GM12878 (cell line): ENCODE results near the gene ARAF. TPM values are rescaled to one million over a fixed set of nuclear protein-coding genes. Genes with fewer than 3 reads are reported as not detected.

Source experiments
- ATAC-seq: fragments of 200-7000 bp; cut with Tn5 transposase; 3 replicates; pipeline ENCODE4 v1.9.1; 2020; ENCODE audit warnings: mild to moderate bottlenecking, moderate library complexity
- BruUV-seq: library from RNA; stranded (reverse); fragments of 400-500 nt; replicated peaks from 2 replicates; lab custom pipeline; 2021; lab: Mats Ljungman, UMichigan
- CTCF ChIA-PET: fragments of 300-600 bp; sonication (Branson Sonifier 250); formaldehyde crosslinking; extraction: SDS; loops from one replicate; lab custom pipeline; 2021; ENCODE audit warnings: inconsistent platforms; lab: Yijun Ruan, JAX
- POLR2A ChIA-PET: fragments of 350-600 bp; formaldehyde crosslinking; extraction: SDS; loops from one replicate; lab custom pipeline; 2021; ENCODE audit warnings: inconsistent platforms; lab: Charles Lee
- RAD21 ChIA-PET: fragments of 300-600 bp; sonication (Branson Sonifier 250); formaldehyde crosslinking; loops from one replicate; lab custom pipeline; 2023; ENCODE audit warnings: antibody characterized with exemption; ENCODE audit not compliant: unreplicated experiment; lab: Charles Lee
- SMC1A ChIA-PET: fragments of 300-600 bp; sonication (Branson Sonifier 250); formaldehyde crosslinking; loops from one replicate; lab custom pipeline; 2023; ENCODE audit not compliant: unreplicated experiment, uncharacterized antibody; lab: Charles Lee
- DNase-seq: peaks from one replicate; pipeline ENCODE4 v3.0.0-alpha.2; 2011; ENCODE audit warnings: low read depth, low spot score
- FAIRE-seq: peaks from 3 replicates; lab custom pipeline; 2011; peaks lifted over from hg19 to GRCh38; lab: Jason Lieb, UNC
- H2AFZ ChIP-seq: 2 replicates; pipeline ENCODE4 v1.6.0; 2011; ENCODE audit warnings: low read depth, low read length, control low read depth; ENCODE audit not compliant: control insufficient read depth
- H3K27ac ChIP-seq: 2 replicates; pipeline ENCODE4 v1.5.1; 2011; ENCODE audit warnings: control low read depth; ENCODE audit not compliant: control insufficient read depth, insufficient read depth
- H3K27me3 ChIP-seq, 2 experiments: replicated peaks in 1 of 2; 2 replicates each; pipeline versions ENCODE4 v1.6.0 to v1.6.1; 2011; ENCODE audit warnings: low read length in 1 of 2; ENCODE audit not compliant: control insufficient read depth in 2 of 2, insufficient read depth in 2 of 2
- H3K36me3 ChIP-seq, 2 experiments: 2 replicates each; pipeline ENCODE4 v1.5.1; 2011; ENCODE audit warnings: low read length in 1 of 2; ENCODE audit not compliant: control insufficient read depth in 2 of 2, insufficient read depth in 2 of 2
- H3K4me1 ChIP-seq: 2 replicates; pipeline ENCODE4 v1.6.1; 2011; ENCODE audit warnings: mild to moderate bottlenecking, low read length, moderate library complexity, mixed read lengths; ENCODE audit not compliant: control insufficient read depth, insufficient read depth
- H3K4me2 ChIP-seq: 2 replicates; pipeline ENCODE4 v1.6.0; 2011; ENCODE audit warnings: control low read depth; ENCODE audit not compliant: control insufficient read depth, insufficient read depth
- H3K4me3 ChIP-seq: fragments of 200-600 bp; sonication (generic); 2 replicates; pipeline ENCODE4 v1.5.1; 2016
- H3K79me2 ChIP-seq: 2 replicates; pipeline ENCODE4 v1.6.0; 2011; ENCODE audit warnings: low read length; ENCODE audit not compliant: control insufficient read depth, insufficient read depth
- H3K9ac ChIP-seq: 2 replicates; pipeline ENCODE4 v1.8.0; 2011; ENCODE audit warnings: low read length, control low read depth, mixed read lengths; ENCODE audit not compliant: control insufficient read depth, insufficient read depth
- H3K9me3 ChIP-seq: replicated peaks from 3 replicates; pipeline ENCODE4 v1.5.1; 2011; ENCODE audit warnings: mild to moderate bottlenecking, low read length; ENCODE audit not compliant: control insufficient read depth, insufficient read depth
- H4K20me1 ChIP-seq: 2 replicates; pipeline ENCODE4 v1.6.0; 2011; ENCODE audit not compliant: control insufficient read depth, insufficient read depth
- BHLHE40 ChIP-seq, 2 experiments: fragments of 450-650 bp in 1 of 2; IDR thresholded peaks; 2 replicates each; pipeline ENCODE4 v1.6.1; 2011 to 2017; ENCODE audit warnings: low read depth in 2 of 2, borderline replicate concordance in 1 of 2, improper control_type of control experiment in 1 of 2, low read length in 1 of 2, mild to moderate bottlenecking in 1 of 2
- CBFB ChIP-seq: IDR thresholded peaks from 2 replicates; pipeline ENCODE4 v1.6.1; 2016; ENCODE audit warnings: antibody characterized with exemption, low read depth
- CBX5 ChIP-seq: sonication (generic); IDR thresholded peaks from 2 replicates; pipeline ENCODE4 v1.6.1; 2016; ENCODE audit warnings: low read depth, moderate library complexity, mild to moderate bottlenecking, inconsistent platforms
- CREB1 ChIP-seq: IDR thresholded peaks from 2 replicates; pipeline ENCODE4 v1.6.1; 2012; ENCODE audit warnings: low read depth, mild to moderate bottlenecking, inconsistent platforms
- HCFC1 ChIP-seq: fragments of 150-350 bp; IDR thresholded peaks from 2 replicates; pipeline ENCODE4 v1.6.1; 2014; ENCODE audit warnings: low read length
- IKZF1 ChIP-seq: fragments of 450-650 bp; conservative IDR thresholded peaks from 2 replicates; pipeline ENCODE4 v1.6.1; 2017; ENCODE audit warnings: antibody characterized with exemption, mild to moderate bottlenecking
- NR2F1 ChIP-seq: fragments of 450-650 bp; conservative IDR thresholded peaks from 2 replicates; pipeline ENCODE4 v1.6.1; 2017; ENCODE audit warnings: mild to moderate bottlenecking
- RAD21 ChIP-seq: IDR thresholded peaks from 2 replicates; pipeline ENCODE4 v1.6.1; 2011; ENCODE audit warnings: mild to moderate bottlenecking, low read depth, low read length, moderate library complexity; ENCODE audit not compliant: insufficient read depth
- SMARCA5 ChIP-seq: fragments of 450-650 bp; IDR thresholded peaks from 2 replicates; pipeline ENCODE4 v1.6.1; 2017; ENCODE audit warnings: mild to moderate bottlenecking
- SMC3 ChIP-seq: IDR thresholded peaks from 2 replicates; pipeline ENCODE4 v1.6.1; 2011; ENCODE audit warnings: low read length, improper control_type of control experiment, borderline replicate concordance
- TBL1XR1 ChIP-seq: IDR thresholded peaks from 2 replicates; pipeline ENCODE4 v1.6.1; 2012; ENCODE audit warnings: low read depth, low read length, improper control_type of control experiment
- YY1 ChIP-seq: IDR thresholded peaks from 2 replicates; pipeline ENCODE4 v1.6.1; 2011; ENCODE audit warnings: low read depth, mild to moderate bottlenecking, low read length
- whole genome bisulfite sequencing: methylation state at CpG from one replicate; pipeline ENCODE4 v1.1.6; 2016; ENCODE audit warnings: low lambda C conversion rate; ENCODE audit not compliant: insufficient replicate concordance, insufficient coverage; ENCODE audit errors: missing lambda C conversion rate; 5-methylcytosine and 5-hydroxymethylcytosine counted together
- in situ Hi-C: fragments of 300-500 bp; cut with MboI; formaldehyde crosslinking; loops from 9 replicates; pipeline ENCODE4 v1.14.3; 2018; ENCODE audit warnings: mixed read lengths
- intact Hi-C: fragments of 100-400 bp; cut with micrococcal nuclease; formaldehyde crosslinking; loops from one replicate; pipeline ENCODE4 v1.14.2; 2022; ENCODE audit not compliant: unreplicated experiment
- polyA plus RNA-seq, 11 experiments: library from polyadenylated mRNA; depleted of rRNA in 4 of 11; unstranded in 6 of 11; stranded (reverse) in 5 of 11; fragments of >200 nt; fragmentation: Nextera tagmentation in 4 of 11; fragmentation: Illumina TruSeq in 1 of 11; extraction: Ambion mirVana in 4 of 11; extraction: Trizol in 1 of 11; gene quantifications; 1 replicate in 1 of 11; 2 replicates in 10 of 11; pipeline versions ENCODE4 v1.2.1 to v1.2.3, GENCODE V29; 2011 to 2016; ENCODE audit warnings: inconsistent platforms in 2 of 11, missing spikeins in 2 of 11, low read depth in 1 of 11
- total RNA-seq, 4 experiments: library from RNA; depleted of rRNA in 3 of 4; stranded (reverse); fragments of >200 nt in 3 of 4; fragmentation: Illumina TruSeq in 1 of 4; extraction: Trizol in 1 of 4; gene quantifications; 2 replicates each; pipeline versions ENCODE4 v1.2.1 to v1.2.3, GENCODE V29; 2013 to 2021
- TF ChIP-seq, protein P1 (sequence below): IDR thresholded peaks from 2 replicates; pipeline ENCODE4 v1.6.1; 2011; ENCODE audit warnings: mild to moderate bottlenecking, low read depth, low read length, moderate library complexity; ENCODE audit not compliant: insufficient replicate concordance
- TF ChIP-seq, protein P2 (sequence below): IDR thresholded peaks from 2 replicates; pipeline ENCODE4 v1.6.1; 2012; ENCODE audit warnings: low read length, inconsistent platforms
- TF ChIP-seq, protein P3 (sequence below): fragments of 450-650 bp; IDR thresholded peaks from 2 replicates; pipeline ENCODE4 v1.6.1; 2017; ENCODE audit warnings: mild to moderate bottlenecking
- TF ChIP-seq, protein P4 (sequence below), 3 experiments: IDR thresholded peaks in 2 of 3; conservative IDR thresholded peaks in 1 of 3; 2 replicates each; pipeline ENCODE4 v1.5.1; 2011; ENCODE audit warnings: low read depth in 3 of 3, low read length in 3 of 3, mild to moderate bottlenecking in 3 of 3, control low read depth in 2 of 3, moderate library complexity in 2 of 3, inconsistent platforms in 1 of 3, mixed read lengths in 1 of 3; ENCODE audit not compliant: control insufficient read depth in 2 of 3, insufficient read depth in 1 of 3; ENCODE audit errors: extremely low read depth in 1 of 3

ARAF gene
- total and polyA plus RNA-seq, 10 of the 15 experiments (the other 5 are each of a cell fraction or from before 2014, with no cell fraction given), result 5.0 to 79.2 (median 39.1) TPM

DNA sequence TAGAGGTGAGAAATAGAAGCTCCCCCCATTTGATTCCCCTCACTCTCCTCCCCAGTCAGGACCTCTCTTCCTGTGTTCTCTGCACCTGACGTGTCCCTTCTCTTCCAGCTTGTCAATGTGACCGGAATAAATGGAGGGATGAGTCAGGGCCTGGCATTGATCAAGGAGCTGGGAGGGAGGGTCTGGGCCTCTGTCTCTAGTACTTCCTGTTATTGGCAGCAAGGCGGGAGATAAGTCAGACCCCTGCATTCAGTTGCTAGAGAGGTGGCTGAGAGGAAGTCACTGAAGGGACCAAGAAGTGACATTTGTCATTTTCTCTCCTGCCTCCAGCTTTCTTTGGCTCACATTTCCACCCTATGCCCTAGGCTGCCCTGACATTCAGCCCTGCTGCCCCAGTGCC is 42.9 kb upstream of the ARAF start (continued):
- TF ChIP-seq, protein P1, sequence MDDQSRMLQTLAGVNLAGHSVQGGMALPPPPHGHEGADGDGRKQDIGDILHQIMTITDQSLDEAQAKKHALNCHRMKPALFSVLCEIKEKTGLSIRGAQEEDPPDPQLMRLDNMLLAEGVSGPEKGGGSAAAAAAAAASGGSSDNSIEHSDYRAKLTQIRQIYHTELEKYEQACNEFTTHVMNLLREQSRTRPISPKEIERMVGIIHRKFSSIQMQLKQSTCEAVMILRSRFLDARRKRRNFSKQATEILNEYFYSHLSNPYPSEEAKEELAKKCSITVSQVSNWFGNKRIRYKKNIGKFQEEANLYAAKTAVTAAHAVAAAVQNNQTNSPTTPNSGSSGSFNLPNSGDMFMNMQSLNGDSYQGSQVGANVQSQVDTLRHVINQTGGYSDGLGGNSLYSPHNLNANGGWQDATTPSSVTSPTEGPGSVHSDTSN, result no peak
- TF ChIP-seq, protein P2, sequence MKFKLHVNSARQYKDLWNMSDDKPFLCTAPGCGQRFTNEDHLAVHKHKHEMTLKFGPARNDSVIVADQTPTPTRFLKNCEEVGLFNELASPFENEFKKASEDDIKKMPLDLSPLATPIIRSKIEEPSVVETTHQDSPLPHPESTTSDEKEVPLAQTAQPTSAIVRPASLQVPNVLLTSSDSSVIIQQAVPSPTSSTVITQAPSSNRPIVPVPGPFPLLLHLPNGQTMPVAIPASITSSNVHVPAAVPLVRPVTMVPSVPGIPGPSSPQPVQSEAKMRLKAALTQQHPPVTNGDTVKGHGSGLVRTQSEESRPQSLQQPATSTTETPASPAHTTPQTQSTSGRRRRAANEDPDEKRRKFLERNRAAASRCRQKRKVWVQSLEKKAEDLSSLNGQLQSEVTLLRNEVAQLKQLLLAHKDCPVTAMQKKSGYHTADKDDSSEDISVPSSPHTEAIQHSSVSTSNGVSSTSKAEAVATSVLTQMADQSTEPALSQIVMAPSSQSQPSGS, result no peak
- TF ChIP-seq CBFB (no peak), CBX5 (no peak), TBL1XR1 (no peak)

DNA sequence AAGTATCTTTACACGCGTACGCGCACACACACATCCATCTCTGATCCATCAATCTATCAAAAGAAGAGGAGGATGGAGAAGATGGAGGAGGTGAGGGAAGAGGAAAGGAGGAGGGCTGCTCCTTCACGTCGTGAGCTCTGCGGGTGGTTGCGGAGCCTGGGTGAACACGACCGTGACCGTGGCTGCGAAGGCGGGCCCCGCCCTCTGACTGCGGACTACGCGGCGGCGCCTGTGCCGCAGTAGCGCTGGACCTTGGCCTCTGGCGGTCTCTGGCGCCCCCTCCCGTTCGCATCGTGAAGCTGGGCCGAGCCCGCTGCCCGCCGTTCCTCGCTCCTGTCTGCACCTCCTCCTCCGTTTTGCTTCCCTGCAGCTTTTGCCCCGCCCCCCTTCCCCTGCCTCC is 37.7 kb upstream of the ARAF start:
- peak overlapping the region; percentile 50 for H3K4me3 ChIP-seq
- WGBS, result 42% methylated on average over 26 of the region's 33 CpGs
- H3K9ac ChIP-seq, result no peak overlapping the region
- H3K4me1 ChIP-seq, result no peaks in the 10 kb centered on the region
- intact Hi-C loops, result loop anchor here (1.0 to 5.0 kb wide), 2 partner anchors 26 to 141 kb away; no protein-coding TSS in a partner anchor
- no peaks in the 10 kb centered on the region for H3K36me3 ChIP-seq
- DNase-seq (no peak), FAIRE-seq (peak; percentile 57), ATAC-seq (peak; percentile 99)
- BruUV-seq, result no TSS peak
- ChIA-PET RAD21 (interaction anchor here (0.6 to 2.1 kb wide), 13 partner anchors 8 to 332 kb away, joined by 3 to 25 read pairs (median 4); no protein-coding TSS in a partner anchor), POLR2A (interaction anchor here (0.8 kb wide), 1 partner anchor 10 kb away, joined by 4 read pairs; no protein-coding TSS in a partner anchor), CTCF (interaction anchor here (0.7 to 12.6 kb wide), 16 partner anchors 10 to 430 kb away, joined by 3 to 178 read pairs (median 4); partner anchors contain the start of gene ZNF41), SMC1A (interaction anchor here (1.0 to 5.8 kb wide), 6 partner anchors 17 to 492 kb away, joined by 3 to 52 read pairs (median 4); no protein-coding TSS in a partner anchor)
- no peaks in the 10 kb centered on the region for H3K79me2 ChIP-seq
- no peaks in the 10 kb centered on the region for H4K20me1 ChIP-seq
- no peaks in the 10 kb centered on the region for H3K27me3 ChIP-seq
- in situ Hi-C loops, result loop anchor here (5.0 kb wide), 1 partner anchor 326 kb away; no protein-coding TSS in a partner anchor
- H2AFZ ChIP-seq, result no peak overlapping the region; the same call in none of the 2 replicates
- no peaks in the 10 kb centered on the region; the same call in 2 of the 3 replicates for H3K9me3 ChIP-seq
- H3K4me2 ChIP-seq, result peak overlapping the region; percentile 93
- peak overlapping the region; percentile 10; the same call in 1 of the 2 replicates for H3K27ac ChIP-seq
- TF ChIP-seq HCFC1 (no peak), SMARCA5 (peak; percentile 69; the same call in 1 of the 2 replicates), SMC3 (peak; percentile 77), BHLHE40 (IDR thresholded peaks at IDR 0.05; ENCODE audit: borderline replicate concordance in 1 of 2, low read depth in 2 of 2, low read length in 1 of 2) (peak; percentile 46 to 70; a peak in 2 of 4 replicates), RAD21 (peak; percentile 72), CREB1 (0 out of 2 replicates have a peak, but pooled peaks have one; percentile 17), IKZF1 (0 out of 2 replicates have a peak, but pooled peaks have one; percentile 20), YY1 (peak; percentile 61), NR2F1 (no peak)
- TF ChIP-seq, protein P3, sequence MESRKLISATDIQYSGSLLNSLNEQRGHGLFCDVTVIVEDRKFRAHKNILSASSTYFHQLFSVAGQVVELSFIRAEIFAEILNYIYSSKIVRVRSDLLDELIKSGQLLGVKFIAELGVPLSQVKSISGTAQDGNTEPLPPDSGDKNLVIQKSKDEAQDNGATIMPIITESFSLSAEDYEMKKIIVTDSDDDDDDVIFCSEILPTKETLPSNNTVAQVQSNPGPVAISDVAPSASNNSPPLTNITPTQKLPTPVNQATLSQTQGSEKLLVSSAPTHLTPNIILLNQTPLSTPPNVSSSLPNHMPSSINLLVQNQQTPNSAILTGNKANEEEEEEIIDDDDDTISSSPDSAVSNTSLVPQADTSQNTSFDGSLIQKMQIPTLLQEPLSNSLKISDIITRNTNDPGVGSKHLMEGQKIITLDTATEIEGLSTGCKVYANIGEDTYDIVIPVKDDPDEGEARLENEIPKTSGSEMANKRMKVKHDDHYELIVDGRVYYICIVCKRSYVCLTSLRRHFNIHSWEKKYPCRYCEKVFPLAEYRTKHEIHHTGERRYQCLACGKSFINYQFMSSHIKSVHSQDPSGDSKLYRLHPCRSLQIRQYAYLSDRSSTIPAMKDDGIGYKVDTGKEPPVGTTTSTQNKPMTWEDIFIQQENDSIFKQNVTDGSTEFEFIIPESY, result peak; percentile 52; the same call in 1 of the 2 replicates
- TF ChIP-seq, protein P4, sequence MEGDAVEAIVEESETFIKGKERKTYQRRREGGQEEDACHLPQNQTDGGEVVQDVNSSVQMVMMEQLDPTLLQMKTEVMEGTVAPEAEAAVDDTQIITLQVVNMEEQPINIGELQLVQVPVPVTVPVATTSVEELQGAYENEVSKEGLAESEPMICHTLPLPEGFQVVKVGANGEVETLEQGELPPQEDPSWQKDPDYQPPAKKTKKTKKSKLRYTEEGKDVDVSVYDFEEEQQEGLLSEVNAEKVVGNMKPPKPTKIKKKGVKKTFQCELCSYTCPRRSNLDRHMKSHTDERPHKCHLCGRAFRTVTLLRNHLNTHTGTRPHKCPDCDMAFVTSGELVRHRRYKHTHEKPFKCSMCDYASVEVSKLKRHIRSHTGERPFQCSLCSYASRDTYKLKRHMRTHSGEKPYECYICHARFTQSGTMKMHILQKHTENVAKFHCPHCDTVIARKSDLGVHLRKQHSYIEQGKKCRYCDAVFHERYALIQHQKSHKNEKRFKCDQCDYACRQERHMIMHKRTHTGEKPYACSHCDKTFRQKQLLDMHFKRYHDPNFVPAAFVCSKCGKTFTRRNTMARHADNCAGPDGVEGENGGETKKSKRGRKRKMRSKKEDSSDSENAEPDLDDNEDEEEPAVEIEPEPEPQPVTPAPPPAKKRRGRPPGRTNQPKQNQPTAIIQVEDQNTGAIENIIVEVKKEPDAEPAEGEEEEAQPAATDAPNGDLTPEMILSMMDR (IDR thresholded peaks at IDR 0.05 in 2 of 3, conservative IDR thresholded peaks at IDR 0.05 in 1 of 3; ENCODE audit: control insufficient read depth in 2 of 3, extremely low read depth in 1 of 3, insufficient read depth in 1 of 3, low read depth in 3 of 3, low read length in 3 of 3), result peak; percentile 54 to 85 (median 81); a peak in 5 of 6 replicates
